ENCODE data around the gene PCNX2. TPM values are rescaled to one million over a fixed set of nuclear protein-coding genes. Genes with fewer than 3 reads are reported as not detected.

PCNX2 gene
- total and polyA plus RNA-seq, 2 of the 13 experiments (the other 11 are each of a cell fraction or from before 2014, with no cell fraction given) = 0.11 to 0.42 TPM

DNA sequence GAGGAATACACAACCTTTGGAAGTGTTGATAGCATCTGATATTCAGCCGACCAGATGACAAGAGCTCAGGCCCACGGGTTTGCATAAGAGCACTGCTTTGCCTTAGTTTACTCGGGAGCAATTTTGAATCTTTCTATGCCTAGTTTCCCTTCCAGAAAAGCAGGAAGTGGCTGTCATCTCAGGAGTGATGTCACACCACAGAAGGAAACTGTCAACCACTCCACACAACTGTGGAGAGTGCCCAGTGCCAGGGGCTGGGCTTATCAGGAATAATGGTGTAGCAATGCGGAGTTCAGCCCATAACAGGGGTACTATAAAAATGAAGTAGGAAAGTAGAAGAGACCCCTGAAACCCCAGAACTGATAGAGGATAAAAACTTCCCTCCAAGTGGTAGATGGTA lies 316.7 kb downstream of the PCNX2 start (continued):
- TF ChIP-seq, protein P1, sequence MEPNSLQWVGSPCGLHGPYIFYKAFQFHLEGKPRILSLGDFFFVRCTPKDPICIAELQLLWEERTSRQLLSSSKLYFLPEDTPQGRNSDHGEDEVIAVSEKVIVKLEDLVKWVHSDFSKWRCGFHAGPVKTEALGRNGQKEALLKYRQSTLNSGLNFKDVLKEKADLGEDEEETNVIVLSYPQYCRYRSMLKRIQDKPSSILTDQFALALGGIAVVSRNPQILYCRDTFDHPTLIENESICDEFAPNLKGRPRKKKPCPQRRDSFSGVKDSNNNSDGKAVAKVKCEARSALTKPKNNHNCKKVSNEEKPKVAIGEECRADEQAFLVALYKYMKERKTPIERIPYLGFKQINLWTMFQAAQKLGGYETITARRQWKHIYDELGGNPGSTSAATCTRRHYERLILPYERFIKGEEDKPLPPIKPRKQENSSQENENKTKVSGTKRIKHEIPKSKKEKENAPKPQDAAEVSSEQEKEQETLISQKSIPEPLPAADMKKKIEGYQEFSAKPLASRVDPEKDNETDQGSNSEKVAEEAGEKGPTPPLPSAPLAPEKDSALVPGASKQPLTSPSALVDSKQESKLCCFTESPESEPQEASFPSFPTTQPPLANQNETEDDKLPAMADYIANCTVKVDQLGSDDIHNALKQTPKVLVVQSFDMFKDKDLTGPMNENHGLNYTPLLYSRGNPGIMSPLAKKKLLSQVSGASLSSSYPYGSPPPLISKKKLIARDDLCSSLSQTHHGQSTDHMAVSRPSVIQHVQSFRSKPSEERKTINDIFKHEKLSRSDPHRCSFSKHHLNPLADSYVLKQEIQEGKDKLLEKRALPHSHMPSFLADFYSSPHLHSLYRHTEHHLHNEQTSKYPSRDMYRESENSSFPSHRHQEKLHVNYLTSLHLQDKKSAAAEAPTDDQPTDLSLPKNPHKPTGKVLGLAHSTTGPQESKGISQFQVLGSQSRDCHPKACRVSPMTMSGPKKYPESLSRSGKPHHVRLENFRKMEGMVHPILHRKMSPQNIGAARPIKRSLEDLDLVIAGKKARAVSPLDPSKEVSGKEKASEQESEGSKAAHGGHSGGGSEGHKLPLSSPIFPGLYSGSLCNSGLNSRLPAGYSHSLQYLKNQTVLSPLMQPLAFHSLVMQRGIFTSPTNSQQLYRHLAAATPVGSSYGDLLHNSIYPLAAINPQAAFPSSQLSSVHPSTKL (CRISPR knock-in tag; IDR thresholded peaks at IDR 0.05) = no peak
- TF ChIP-seq MEIS2 (CRISPR knock-in tag; IDR thresholded peaks at IDR 0.05) (no peak), ARID2 (CRISPR knock-in tag; IDR thresholded peaks at IDR 0.05; ENCODE audit: borderline replicate concordance) (no peak), NBN (conservative IDR thresholded peaks at IDR 0.05) (no peak)

DNA sequence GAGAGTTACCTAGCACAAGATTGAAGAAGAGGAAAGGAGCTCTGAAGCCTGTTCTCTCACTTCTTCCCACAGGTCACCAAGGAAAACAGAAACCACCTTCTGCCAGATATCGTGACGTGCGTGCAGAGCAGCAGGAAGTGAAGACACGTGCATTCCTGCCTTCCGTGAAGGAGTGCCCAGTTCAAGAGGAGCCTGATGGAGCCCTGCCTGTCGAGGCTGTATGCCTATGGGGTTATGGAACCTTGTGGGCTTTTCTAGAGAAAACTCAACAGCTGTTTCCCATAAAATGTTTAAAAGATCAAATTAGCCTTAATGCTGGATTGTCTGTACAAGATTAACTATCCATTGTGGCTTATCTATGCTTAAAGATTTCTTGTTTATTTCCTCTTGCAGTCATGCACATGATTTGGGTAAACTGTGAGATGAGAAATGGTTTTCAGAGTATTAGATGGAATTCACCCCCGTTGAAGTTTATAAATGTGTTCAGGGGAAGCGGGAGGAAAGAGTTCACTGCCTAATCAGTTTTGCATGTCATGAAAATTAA lies 317.4 kb downstream of the PCNX2 start:
- in situ Hi-C loops (cut with HindIII; ENCODE audit: extremely low pct_ligation_motif_present, low pct_unique_long_range_greater_than_20kb) = no loop called here
- Histone ChIP-seq H3K4me1 (ENCODE audit: insufficient read depth, low read length) (no peaks in the 10 kb centered on the region), H3K4me3 (replicated peaks in 1 of 3; ENCODE audit: insufficient read depth in 1 of 3, low read depth in 2 of 3, low read length in 3 of 3) (no peak overlapping the region), H3K9ac (ENCODE audit: insufficient read depth, low read depth, low read length) (no peak overlapping the region), H4K20me1 (ENCODE audit: insufficient read depth, low read length) (no peaks in the 10 kb centered on the region), H3K36me3 (replicated peaks in 1 of 2; ENCODE audit: control insufficient read depth in 1 of 2, insufficient read depth in 2 of 2, low read length in 2 of 2) (peaks cover 8 to 33% of the 10 kb centered on the region in 2 experiments; a peak in 4 of 5 replicates), H3K79me2 (ENCODE audit: insufficient read depth, low read length) (no peaks in the 10 kb centered on the region), H3K9me3 (ENCODE audit: low read length) (0 out of 2 replicates have a peak, but pooled peaks cover 8% of the 10 kb centered on the region), H3K27ac (ENCODE audit: extremely low read length, insufficient read depth, low read length) (no peak overlapping the region), H2AFZ (ENCODE audit: low read length) (no peak overlapping the region), H3K27me3 (ENCODE audit: control insufficient read depth in 1 of 2, insufficient read depth in 2 of 2, low read length in 2 of 2) (no peaks in the 10 kb centered on the region), H3K4me2 (ENCODE audit: low read depth, low read length) (no peak overlapping the region)
- intact Hi-C loops (cut with micrococcal nuclease; ENCODE audit: unreplicated experiment) = no loop called here
- 91% methylated on average over 7 of the region's 8 CpGs for WGBS (ENCODE audit: low lambda C conversion rate)
- ChIA-PET POLR2A (no interaction called here), CTCF (ENCODE audit: low intra/inter-chr PET ratio, low total read pairs) (no interaction called here)
- BruUV-seq (replicated peaks) = no TSS peak
- ATAC-seq = no peak
- FAIRE-seq = no peak
- no peak for DNase-seq (ENCODE audit: low spot score)
- TF ChIP-seq, protein P2, sequence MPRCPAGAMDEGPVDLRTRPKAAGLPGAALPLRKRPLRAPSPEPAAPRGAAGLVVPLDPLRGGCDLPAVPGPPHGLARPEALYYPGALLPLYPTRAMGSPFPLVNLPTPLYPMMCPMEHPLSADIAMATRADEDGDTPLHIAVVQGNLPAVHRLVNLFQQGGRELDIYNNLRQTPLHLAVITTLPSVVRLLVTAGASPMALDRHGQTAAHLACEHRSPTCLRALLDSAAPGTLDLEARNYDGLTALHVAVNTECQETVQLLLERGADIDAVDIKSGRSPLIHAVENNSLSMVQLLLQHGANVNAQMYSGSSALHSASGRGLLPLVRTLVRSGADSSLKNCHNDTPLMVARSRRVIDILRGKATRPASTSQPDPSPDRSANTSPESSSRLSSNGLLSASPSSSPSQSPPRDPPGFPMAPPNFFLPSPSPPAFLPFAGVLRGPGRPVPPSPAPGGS (CRISPR knock-in tag; IDR thresholded peaks at IDR 0.05) = no peak
- TF ChIP-seq FOXA1 (IDR thresholded peaks at IDR 0.05) (no peak), FOXA1 (CRISPR knock-in tag; IDR thresholded peaks at IDR 0.05) (no peak), CCDC6 (CRISPR knock-in tag; IDR thresholded peaks at IDR 0.05) (no peak), GZF1 (CRISPR knock-in tag; IDR thresholded peaks at IDR 0.05) (no peak), ZNF773 (CRISPR knock-in tag; IDR thresholded peaks at IDR 0.05; ENCODE audit: borderline replicate concordance) (no peak), JUND (CRISPR knock-in tag; IDR thresholded peaks at IDR 0.05) (no peak), MTF2 (CRISPR knock-in tag; IDR thresholded peaks at IDR 0.05; ENCODE audit: borderline replicate concordance) (no peak), PCBP1 (IDR thresholded peaks at IDR 0.05; ENCODE audit: borderline replicate concordance, low read depth, low read length) (no peak)
- TF ChIP-seq, protein P3, sequence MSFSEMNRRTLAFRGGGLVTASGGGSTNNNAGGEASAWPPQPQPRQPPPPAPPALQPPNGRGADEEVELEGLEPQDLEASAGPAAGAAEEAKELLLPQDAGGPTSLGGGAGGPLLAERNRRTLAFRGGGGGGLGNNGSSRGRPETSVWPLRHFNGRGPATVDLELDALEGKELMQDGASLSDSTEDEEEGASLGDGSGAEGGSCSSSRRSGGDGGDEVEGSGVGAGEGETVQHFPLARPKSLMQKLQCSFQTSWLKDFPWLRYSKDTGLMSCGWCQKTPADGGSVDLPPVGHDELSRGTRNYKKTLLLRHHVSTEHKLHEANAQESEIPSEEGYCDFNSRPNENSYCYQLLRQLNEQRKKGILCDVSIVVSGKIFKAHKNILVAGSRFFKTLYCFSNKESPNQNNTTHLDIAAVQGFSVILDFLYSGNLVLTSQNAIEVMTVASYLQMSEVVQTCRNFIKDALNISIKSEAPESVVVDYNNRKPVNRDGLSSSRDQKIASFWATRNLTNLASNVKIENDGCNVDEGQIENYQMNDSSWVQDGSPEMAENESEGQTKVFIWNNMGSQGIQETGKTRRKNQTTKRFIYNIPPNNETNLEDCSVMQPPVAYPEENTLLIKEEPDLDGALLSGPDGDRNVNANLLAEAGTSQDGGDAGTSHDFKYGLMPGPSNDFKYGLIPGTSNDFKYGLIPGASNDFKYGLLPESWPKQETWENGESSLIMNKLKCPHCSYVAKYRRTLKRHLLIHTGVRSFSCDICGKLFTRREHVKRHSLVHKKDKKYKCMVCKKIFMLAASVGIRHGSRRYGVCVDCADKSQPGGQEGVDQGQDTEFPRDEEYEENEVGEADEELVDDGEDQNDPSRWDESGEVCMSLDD (CRISPR knock-in tag; IDR thresholded peaks at IDR 0.05; ENCODE audit: borderline replicate concordance) = no peak
- TF ChIP-seq, protein P4, sequence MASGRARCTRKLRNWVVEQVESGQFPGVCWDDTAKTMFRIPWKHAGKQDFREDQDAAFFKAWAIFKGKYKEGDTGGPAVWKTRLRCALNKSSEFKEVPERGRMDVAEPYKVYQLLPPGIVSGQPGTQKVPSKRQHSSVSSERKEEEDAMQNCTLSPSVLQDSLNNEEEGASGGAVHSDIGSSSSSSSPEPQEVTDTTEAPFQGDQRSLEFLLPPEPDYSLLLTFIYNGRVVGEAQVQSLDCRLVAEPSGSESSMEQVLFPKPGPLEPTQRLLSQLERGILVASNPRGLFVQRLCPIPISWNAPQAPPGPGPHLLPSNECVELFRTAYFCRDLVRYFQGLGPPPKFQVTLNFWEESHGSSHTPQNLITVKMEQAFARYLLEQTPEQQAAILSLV (CRISPR knock-in tag; IDR thresholded peaks at IDR 0.05; ENCODE audit: borderline replicate concordance) = no peak
